Calu3 (cell line): ENCODE results near the gene ZNF550. TPM values are rescaled to one million over a fixed set of nuclear protein-coding genes. Genes with fewer than 3 reads are reported as not detected.

Source experiments
- Bru-seq: library from RNA; stranded (reverse); fragments of 400-500 nt; gene quantifications from one replicate; lab custom pipeline; 2021; lab: Mats Ljungman, UMichigan
- BruChase-seq, 2 experiments: library from RNA; stranded (reverse); fragments of 400-500 nt; gene quantifications; one replicate each; lab custom pipeline; 2021; lab: Mats Ljungman, UMichigan
- BruUV-seq: library from RNA; stranded (reverse); fragments of 400-500 nt; replicated peaks from 2 replicates; lab custom pipeline; 2021; lab: Mats Ljungman, UMichigan
- CTCF ChIA-PET: fragments of 300-600 bp; sonication (Branson Sonifier 250); formaldehyde crosslinking; loops from one replicate; lab custom pipeline; 2022; ENCODE audit warnings: antibody characterized with exemption; lab: Charles Lee
- DNase-seq: peaks from one replicate; pipeline ENCODE4 v3.0.0; 2022
- H3K27ac Mint-ChIP-seq: one replicate; pipeline ENCODE4 v1.8.0; 2022; ENCODE audit warnings: mixed read lengths; ENCODE audit not compliant: unreplicated experiment
- H3K27me3 Mint-ChIP-seq: one replicate; pipeline ENCODE4 v1.8.0; 2022; ENCODE audit warnings: mixed read lengths; ENCODE audit not compliant: unreplicated experiment
- H3K36me3 Mint-ChIP-seq: one replicate; pipeline ENCODE4 v1.8.0; 2022; ENCODE audit warnings: mild to moderate bottlenecking, moderate library complexity, mixed read lengths; ENCODE audit not compliant: insufficient read depth, unreplicated experiment
- H3K4me1 Mint-ChIP-seq: one replicate; pipeline ENCODE4 v1.8.0; 2022; ENCODE audit warnings: mild to moderate bottlenecking, low read depth, mixed read lengths; ENCODE audit not compliant: unreplicated experiment
- H3K4me3 Mint-ChIP-seq: one replicate; pipeline ENCODE4 v1.8.0; 2022; ENCODE audit warnings: mild to moderate bottlenecking, low read depth, moderate library complexity, mixed read lengths; ENCODE audit not compliant: unreplicated experiment
- H3K9me3 Mint-ChIP-seq: one replicate; pipeline ENCODE4 v1.8.0; 2022; ENCODE audit warnings: low read depth, mixed read lengths; ENCODE audit not compliant: unreplicated experiment
- intact Hi-C: fragments of 100-400 bp; cut with micrococcal nuclease; formaldehyde crosslinking; loops from one replicate; pipeline ENCODE4 v1.10.0; 2022; ENCODE audit not compliant: unreplicated experiment
- long read RNA-seq: library from polyadenylated mRNA; stranded (forward); transcript quantifications from one replicate; pipeline ENCODE4 v2.0.0, GENCODE V29; 2022
- total RNA-seq: library from RNA; stranded (reverse); gene quantifications from 2 replicates; pipeline ENCODE4 v1.2.3, GENCODE V29; 2022
- TF ChIP-seq, protein P1 (sequence below): fragments of 200-600 bp; IDR thresholded peaks from one replicate; pipeline ENCODE4 v1.8.0; 2022; ENCODE audit warnings: antibody characterized with exemption; ENCODE audit not compliant: unreplicated experiment

The ZNF550 gene
- total RNA-seq, result 18.6 and 22.4 TPM in 2 replicates
- Bru-seq, nascent RNA, result percentile 69 among the genes with signal in this experiment
- percentile 60 among the genes with signal in this experiment for BruChase-seq, experiment 1, labeled RNA remaining after a 6-hour chase
- percentile 69 among the genes with signal in this experiment for BruChase-seq, experiment 2, labeled RNA remaining after a 2-hour chase
- long read RNA-seq, full-length matches to known transcripts, result 6 of 16 reads
- long read RNA-seq, partial matches to known transcripts, result 1 of 16 reads
- long read RNA-seq, other reads (novel, unspliced or antisense), result 9 of 16 reads

DNA sequence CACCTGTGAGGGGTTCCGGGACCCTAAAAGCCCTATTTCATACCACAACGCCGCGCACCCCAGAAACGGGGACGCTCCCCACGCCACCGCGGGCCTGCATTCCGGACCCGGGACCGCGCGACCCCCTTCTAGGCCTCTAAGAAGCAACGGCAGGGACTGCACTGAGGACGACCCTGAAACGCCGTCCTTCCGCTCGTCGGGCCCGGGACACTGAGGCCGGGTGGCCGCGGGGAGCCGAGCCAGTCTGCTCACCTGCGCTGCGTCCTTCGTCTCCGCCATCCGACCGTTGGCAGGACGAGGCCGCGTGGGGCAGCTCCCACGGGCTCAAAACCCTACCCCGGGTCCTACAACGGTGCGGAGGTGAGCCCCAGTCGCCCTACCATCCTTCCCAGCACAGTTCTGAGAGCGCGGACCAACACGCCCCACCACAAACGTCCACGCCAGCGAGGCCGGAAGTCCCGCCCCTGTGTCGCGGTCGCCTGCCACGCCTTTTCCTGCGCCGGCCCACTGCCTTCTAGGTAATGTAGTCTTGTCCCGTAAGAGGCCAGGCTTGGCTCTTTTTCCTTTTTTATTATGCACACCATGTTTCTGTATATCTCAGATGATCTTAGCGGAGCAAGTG lies at the start of gene ZNF550:
TSS of gene ZNF550 (minus strand) at position 460 of the 622 bp plus-strand sequence. CDS start at position 279, 181 bp downstream.
- intact Hi-C loops, result no loop called here
- BruUV-seq, result TSS peak; percentile 67
- TF ChIP-seq, protein P1, sequence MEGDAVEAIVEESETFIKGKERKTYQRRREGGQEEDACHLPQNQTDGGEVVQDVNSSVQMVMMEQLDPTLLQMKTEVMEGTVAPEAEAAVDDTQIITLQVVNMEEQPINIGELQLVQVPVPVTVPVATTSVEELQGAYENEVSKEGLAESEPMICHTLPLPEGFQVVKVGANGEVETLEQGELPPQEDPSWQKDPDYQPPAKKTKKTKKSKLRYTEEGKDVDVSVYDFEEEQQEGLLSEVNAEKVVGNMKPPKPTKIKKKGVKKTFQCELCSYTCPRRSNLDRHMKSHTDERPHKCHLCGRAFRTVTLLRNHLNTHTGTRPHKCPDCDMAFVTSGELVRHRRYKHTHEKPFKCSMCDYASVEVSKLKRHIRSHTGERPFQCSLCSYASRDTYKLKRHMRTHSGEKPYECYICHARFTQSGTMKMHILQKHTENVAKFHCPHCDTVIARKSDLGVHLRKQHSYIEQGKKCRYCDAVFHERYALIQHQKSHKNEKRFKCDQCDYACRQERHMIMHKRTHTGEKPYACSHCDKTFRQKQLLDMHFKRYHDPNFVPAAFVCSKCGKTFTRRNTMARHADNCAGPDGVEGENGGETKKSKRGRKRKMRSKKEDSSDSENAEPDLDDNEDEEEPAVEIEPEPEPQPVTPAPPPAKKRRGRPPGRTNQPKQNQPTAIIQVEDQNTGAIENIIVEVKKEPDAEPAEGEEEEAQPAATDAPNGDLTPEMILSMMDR, result no peak
- DNase-seq, result peak; percentile 95
- Mint-ChIP-seq H3K4me1 (peaks cover 11% of the 10 kb centered on the region), H3K36me3 (peaks cover 43% of the 10 kb centered on the region), H3K9me3 (peaks cover 28% of the 10 kb centered on the region), H3K4me3 (peak within 1 kb of the TSS; percentile 97), H3K27ac (peak within 1 kb of the TSS; percentile 93), H3K27me3 (no peaks in the 10 kb centered on the region)
- CTCF ChIA-PET, result no interaction called here

DNA sequence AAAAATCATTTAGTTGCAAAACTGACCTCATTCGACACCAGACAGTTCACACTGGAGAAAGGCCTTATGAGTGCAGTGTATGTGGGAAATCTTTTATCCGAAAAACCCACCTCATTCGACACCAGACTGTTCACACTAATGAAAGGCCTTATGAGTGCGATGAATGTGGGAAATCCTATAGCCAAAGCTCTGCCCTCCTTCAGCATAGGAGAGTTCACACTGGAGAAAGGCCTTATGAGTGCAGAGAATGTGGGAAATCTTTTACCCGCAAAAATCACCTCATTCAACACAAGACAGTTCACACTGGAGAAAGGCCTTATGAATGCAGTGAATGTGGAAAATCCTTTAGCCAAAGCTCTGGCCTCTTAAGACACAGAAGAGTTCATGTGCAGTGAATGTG lies 47.3 kb upstream of the ZNF550 start:
- CTCF ChIA-PET, result no interaction called here
- peaks cover 5% of the 10 kb centered on the region for H3K36me3 Mint-ChIP-seq

DNA sequence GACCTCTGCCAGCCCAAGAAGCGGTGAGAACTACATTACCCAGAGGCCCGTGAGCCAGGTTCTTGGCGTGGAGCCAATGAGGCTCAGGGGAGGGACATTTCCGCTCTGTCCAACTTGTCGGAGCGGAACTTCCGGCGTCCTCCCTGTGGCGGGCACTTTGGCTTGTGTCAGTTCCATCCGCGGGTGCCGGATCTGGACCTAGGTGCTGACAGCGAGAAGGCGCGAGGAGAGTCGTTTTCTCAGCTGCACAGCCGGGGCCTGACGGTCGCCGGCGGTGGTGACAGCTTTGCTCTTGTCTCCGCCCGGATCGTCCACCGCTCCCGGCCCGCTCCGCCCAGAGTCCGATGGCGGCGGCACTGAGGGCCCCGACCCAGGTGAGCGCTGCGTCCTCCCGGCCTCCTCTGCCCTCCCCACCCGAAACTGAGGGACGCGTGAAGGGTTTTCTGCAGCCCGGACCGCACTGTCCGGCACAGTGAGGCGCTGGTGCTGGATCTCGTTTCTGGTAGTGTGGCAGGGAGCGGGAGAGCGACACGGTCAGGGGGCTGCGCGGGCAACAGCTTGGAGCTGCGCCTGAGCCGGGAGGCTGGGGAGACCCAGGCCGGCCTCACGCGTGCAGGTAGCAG lies 40.2 kb upstream of the ZNF550 start, which contains the start of gene ZNF530:
TSS of gene ZNF530 (plus strand) at position 125 of the 623 bp plus-strand sequence. CDS start 4,461 bp downstream, outside the sequence.
- DNase-seq, result peak; percentile 96
- TF ChIP-seq, protein P1, result no peak
- peaks cover 14% of the 10 kb centered on the region for H3K36me3 Mint-ChIP-seq
- CTCF ChIA-PET, result interaction anchor here (0.7 kb wide), 1 partner anchor 19 kb away, joined by 4 read pairs; no protein-coding TSS in a partner anchor
- peak within 1 kb of the TSS; percentile 46 for H3K27ac Mint-ChIP-seq
- no peaks in the 10 kb centered on the region for H3K27me3 Mint-ChIP-seq
- peak within 1 kb of the TSS; percentile 80 for H3K4me3 Mint-ChIP-seq
- no TSS peak for BruUV-seq
- peaks cover 35% of the 10 kb centered on the region for H3K9me3 Mint-ChIP-seq
- H3K4me1 Mint-ChIP-seq, result peaks cover 12% of the 10 kb centered on the region
- intact Hi-C loops, result no loop called here

More for the DNA sequence above, 47.3 kb upstream of the ZNF550 start:
- no peak for DNase-seq
- TF ChIP-seq, protein P1, result no peak
- H3K27ac Mint-ChIP-seq, result no peak overlapping the region
- H3K4me3 Mint-ChIP-seq, result no peak overlapping the region
- H3K4me1 Mint-ChIP-seq, result no peaks in the 10 kb centered on the region
- H3K9me3 Mint-ChIP-seq, result peaks cover 27% of the 10 kb centered on the region
- BruUV-seq, result no TSS peak
- intact Hi-C loops, result no loop called here
- H3K27me3 Mint-ChIP-seq, result no peaks in the 10 kb centered on the region

DNA sequence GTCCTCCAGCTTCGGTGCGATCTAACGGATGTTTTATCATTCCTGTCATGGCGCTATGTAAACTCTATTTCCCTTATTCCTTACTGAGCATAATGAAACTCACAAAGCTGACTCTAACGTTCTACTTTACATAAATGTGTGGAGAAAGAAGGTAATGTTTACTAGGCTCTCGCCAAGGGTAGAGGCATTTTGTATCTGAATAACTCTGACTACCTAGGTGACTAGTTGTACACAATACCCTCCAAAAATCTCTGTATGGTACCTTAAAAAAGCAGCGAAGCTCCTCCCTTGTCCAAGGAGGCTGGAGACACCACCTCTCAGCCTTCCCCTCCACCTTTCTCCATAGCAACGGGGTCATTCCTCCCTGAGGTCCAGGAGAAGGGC lies 39.7 kb upstream of the ZNF550 start:
- DNase-seq, result no peak
- Mint-ChIP-seq H3K4me3 (peak overlapping the region; percentile 80), H3K27me3 (no peaks in the 10 kb centered on the region), H3K36me3 (peaks cover 13% of the 10 kb centered on the region), H3K27ac (peak overlapping the region; percentile 46), H3K4me1 (peaks cover 12% of the 10 kb centered on the region), H3K9me3 (peaks cover 30% of the 10 kb centered on the region)
- no TSS peak for BruUV-seq
- CTCF ChIA-PET, result interaction anchor here (0.7 kb wide), 1 partner anchor 19 kb away, joined by 4 read pairs; no protein-coding TSS in a partner anchor
- TF ChIP-seq, protein P1, result no peak
- intact Hi-C loops, result no loop called here
